ENCODE measurements around the gene FAM114A2. TPM values are rescaled to one million over a fixed set of nuclear protein-coding genes. Genes with fewer than 3 reads are reported as not detected.

The FAM114A2 gene
- 6.0 and 12.9 TPM in 2 replicates for total RNA-seq (2014; rRNA removed)
- Bru-seq, nascent RNA: percentile 60 among the genes with signal in this experiment
- percentile 51 among the genes with signal in this experiment for BruChase-seq, experiment 1, labeled RNA remaining after a 6-hour chase
- percentile 58 among the genes with signal in this experiment for BruChase-seq, experiment 2, labeled RNA remaining after a 2-hour chase
- long read RNA-seq, full-length matches to known transcripts: 26 of 49 reads
- long read RNA-seq, partial matches to known transcripts: 7 of 49 reads
- long read RNA-seq, other reads (novel, unspliced or antisense): 16 of 49 reads

- Histone ChIP-seq H3K4me3 (ENCODE audit: low read length) (peak within 1 kb of the TSS; percentile 99), H3K36me3 (ENCODE audit: low read depth, low read length) (no peaks in the 10 kb centered on the region), H2AFZ (ENCODE audit: low read length) (peak within 1 kb of the TSS; percentile 96), H3K9me3 (ENCODE audit: low read length) (no peaks in the 10 kb centered on the region), H3K79me2 (ENCODE audit: low read length) (peaks cover 28% of the 10 kb centered on the region), H3K4me2 (ENCODE audit: low read length) (peak within 1 kb of the TSS; percentile 98), H3F3A (ENCODE audit: low read length, unreplicated experiment) (no peaks in the 10 kb centered on the region), H4K20me1 (ENCODE audit: low read length) (no peaks in the 10 kb centered on the region), H3K27ac (ENCODE audit: low read length) (peak within 1 kb of the TSS; percentile 61), H3K9ac (ENCODE audit: low read length) (peak within 1 kb of the TSS; percentile 85), H3K27me3 (ENCODE audit: low read length) (no peaks in the 10 kb centered on the region), H3K9me2 (replicated peaks; ENCODE audit: low read length) (no peaks in the 10 kb centered on the region), H3K4me1 (ENCODE audit: insufficient read depth, low read length) (peaks cover 14% of the 10 kb centered on the region)
- ChIA-PET POLR2A (ENCODE audit: unreplicated experiment) (interaction anchor here (0.5 to 0.7 kb wide), 3 partner anchors 15 to 607 kb away, joined by 3 to 15 read pairs (median 3); no protein-coding TSS in a partner anchor), CTCF (interaction anchor here (0.6 kb wide), 1 partner anchor 743 kb away, joined by 4 read pairs; no protein-coding TSS in a partner anchor)
- TF ChIP-seq EZH2 (IDR thresholded peaks at IDR 0.05; ENCODE audit: low read length, unreplicated experiment): no peak
- ATAC-seq: peak; percentile 100
- intact Hi-C loops (cut with micrococcal nuclease): no loop called here
- TSS peak; percentile 84 for BruUV-seq (replicated peaks)
- DNase-seq: peak; percentile 85
These were observed at the start of gene FAM114A2, which contains the start of gene MFAP3 for GRCh38 chr5:154038707-154039457. Gene FAM114A2 (minus strand): TSS chr5:154038910. CDS start chr5:154034953, 3,957 bp downstream. Gene MFAP3 (plus strand): TSS chr5:154038967. CDS start chr5:154049723, 10,756 bp downstream.

GRCh38 chr5:154087260-154087659 lies 48.5 kb upstream of the FAM114A2 start:
- Histone ChIP-seq H3K9ac (ENCODE audit: low read length) (no peak overlapping the region), H3K9me3 (ENCODE audit: low read length) (no peaks in the 10 kb centered on the region), H3F3A (ENCODE audit: low read length, unreplicated experiment) (no peaks in the 10 kb centered on the region), H3K4me2 (ENCODE audit: low read length) (no peak overlapping the region), H3K27ac (ENCODE audit: low read length) (no peak overlapping the region), H3K4me1 (ENCODE audit: insufficient read depth, low read length) (no peaks in the 10 kb centered on the region), H3K27me3 (ENCODE audit: low read length) (no peaks in the 10 kb centered on the region), H4K20me1 (ENCODE audit: low read length) (no peaks in the 10 kb centered on the region), H3K36me3 (ENCODE audit: low read depth, low read length) (no peaks in the 10 kb centered on the region), H3K9me2 (replicated peaks; ENCODE audit: low read length) (no peaks in the 10 kb centered on the region), H3K4me3 (ENCODE audit: low read length) (no peak overlapping the region), H3K79me2 (ENCODE audit: low read length) (no peaks in the 10 kb centered on the region), H2AFZ (ENCODE audit: low read length) (no peak overlapping the region)
- ATAC-seq: peak; percentile 24; the same call in 1 of the 2 replicates
- no TSS peak for BruUV-seq (replicated peaks)
- ChIA-PET CTCF (no interaction called here), POLR2A (ENCODE audit: unreplicated experiment) (no interaction called here)
- intact Hi-C loops (cut with micrococcal nuclease): no loop called here
- TF ChIP-seq EZH2 (IDR thresholded peaks at IDR 0.05; ENCODE audit: low read length, unreplicated experiment) (no peak), CTCF (conservative IDR thresholded peaks at IDR 0.05; ENCODE audit: low read depth, low read length) (no peak), EZH2phosphoT487 (IDR thresholded peaks at IDR 0.05; ENCODE audit: borderline replicate concordance, low read length) (no peak)
- no peak for DNase-seq

- no peak for ATAC-seq
- Histone ChIP-seq H3K36me3 (ENCODE audit: low read depth, low read length) (no peaks in the 10 kb centered on the region), H3K9me2 (replicated peaks; ENCODE audit: low read length) (no peaks in the 10 kb centered on the region), H3K27ac (ENCODE audit: low read length) (no peak overlapping the region), H4K20me1 (ENCODE audit: low read length) (no peaks in the 10 kb centered on the region), H3K27me3 (ENCODE audit: low read length) (no peaks in the 10 kb centered on the region), H3K9me3 (ENCODE audit: low read length) (no peaks in the 10 kb centered on the region), H3K79me2 (ENCODE audit: low read length) (no peaks in the 10 kb centered on the region), H3K4me1 (ENCODE audit: insufficient read depth, low read length) (no peaks in the 10 kb centered on the region), H3K9ac (ENCODE audit: low read length) (no peak overlapping the region), H3K4me2 (ENCODE audit: low read length) (no peak overlapping the region), H3F3A (ENCODE audit: low read length, unreplicated experiment) (no peaks in the 10 kb centered on the region), H2AFZ (ENCODE audit: low read length) (no peak overlapping the region), H3K4me3 (ENCODE audit: low read length) (no peak overlapping the region)
- DNase-seq: no peak
- ChIA-PET POLR2A (ENCODE audit: unreplicated experiment) (no interaction called here), CTCF (no interaction called here)
- TF ChIP-seq EZH2 (IDR thresholded peaks at IDR 0.05; ENCODE audit: low read length, unreplicated experiment) (no peak), CTCF (conservative IDR thresholded peaks at IDR 0.05; ENCODE audit: low read depth, low read length) (no peak), EZH2phosphoT487 (IDR thresholded peaks at IDR 0.05; ENCODE audit: borderline replicate concordance, low read length) (no peak)
- no TSS peak for BruUV-seq (replicated peaks)
- intact Hi-C loops (cut with micrococcal nuclease): no loop called here
These were observed 47.9 kb upstream of the FAM114A2 start for GRCh38 chr5:154086641-154087040.

Measured in PC-3 (cell line).